CD4-positive, CD25-positive, alpha-beta regulatory T cell (primary cell): ENCODE measurements around the gene SLC37A2. TPM values are rescaled to one million over a fixed set of nuclear protein-coding genes. Genes with fewer than 3 reads are reported as not detected.
"Not testable (repeated sequence)": the region's sequence is repeated elsewhere in the genome, so short reads cannot be mapped to it uniquely, and the experiment has no call there.

Source experiments
- ATAC-seq, 2 donors: fragments of 150-1000 bp; cut with Tn5 transposase; one replicate each; pipeline ENCODE4 v1.10.0; 2021; ENCODE audit warnings: low read depth in 2 of 2, moderate number of reproducible peaks in 2 of 2, moderate library complexity in 1 of 2
- DNase-seq, 3 donors: peaks; one replicate each; pipeline versions ENCODE4 v3.0.0 to v3.0.0-alpha.2; 2012 to 2022; ENCODE audit warnings: mixed read lengths in 1 of 3
- H3K27ac ChIP-seq: one replicate; pipeline ENCODE4 v1.7.0; 2013; ENCODE audit warnings: mild to moderate bottlenecking, low read length; ENCODE audit not compliant: insufficient read depth, poor library complexity, severe bottlenecking
- H3K27me3 ChIP-seq: one replicate; pipeline ENCODE4 v1.7.0; 2013; ENCODE audit warnings: low read length; ENCODE audit not compliant: control insufficient read depth, insufficient read depth
- H3K36me3 ChIP-seq: one replicate; pipeline ENCODE4 v1.7.0; 2013; ENCODE audit warnings: mild to moderate bottlenecking, low read length, moderate library complexity; ENCODE audit not compliant: control insufficient read depth, insufficient read depth
- H3K4me1 ChIP-seq: 2 replicates; pipeline ENCODE4 v1.7.0; 2013; ENCODE audit warnings: mild to moderate bottlenecking, low read length; ENCODE audit not compliant: insufficient read depth, control insufficient read depth, poor library complexity, severe bottlenecking
- H3K4me3 ChIP-seq: one replicate; pipeline ENCODE4 v1.7.0; 2013; ENCODE audit warnings: low read depth, mild to moderate bottlenecking, low read length, moderate library complexity
- H3K9me3 ChIP-seq, 2 experiments: 1 replicate in 1 of 2; 2 replicates in 1 of 2; pipeline ENCODE4 v1.7.0; 2013; ENCODE audit warnings: low read length in 2 of 2, mild to moderate bottlenecking in 1 of 2, moderate library complexity in 1 of 2; ENCODE audit not compliant: control insufficient read depth in 2 of 2
- H3K27ac Mint-ChIP-seq, 3 donors: one replicate each; pipeline ENCODE4 v1.8.0; 2020 to 2022; ENCODE audit warnings: mild to moderate bottlenecking in 3 of 3, mixed read lengths in 3 of 3, moderate library complexity in 2 of 3
- H3K27me3 Mint-ChIP-seq: one replicate; pipeline ENCODE4 v1.8.0; 2022; ENCODE audit warnings: mild to moderate bottlenecking, mixed read lengths
- H3K36me3 Mint-ChIP-seq: one replicate; pipeline ENCODE4 v1.8.0; 2020; ENCODE audit warnings: mixed read lengths
- H3K4me1 Mint-ChIP-seq, 4 donors: one replicate each; pipeline ENCODE4 v1.8.0; 2020 to 2022; ENCODE audit warnings: mixed read lengths in 4 of 4, mild to moderate bottlenecking in 1 of 4
- H3K4me3 Mint-ChIP-seq, 4 donors: one replicate each; pipeline ENCODE4 v1.8.0; 2020 to 2022; ENCODE audit warnings: mild to moderate bottlenecking in 4 of 4, mixed read lengths in 4 of 4, moderate library complexity in 3 of 4
- H3K9me3 Mint-ChIP-seq, 7 donors: one replicate each; pipeline ENCODE4 v1.8.0; 2020 to 2022; ENCODE audit warnings: mixed read lengths in 7 of 7, mild to moderate bottlenecking in 3 of 7, moderate library complexity in 2 of 7
- polyA plus RNA-seq, 4 donors: library from polyadenylated mRNA; unstranded; fragments of 300-500 nt; fragmentation: Illumina TruSeq; gene quantifications; one replicate each; pipeline ENCODE4 v1.2.3, GENCODE V29; 2021
- total RNA-seq: library from RNA; stranded (reverse); gene quantifications from one replicate; pipeline ENCODE4 v1.2.3, GENCODE V29; 2022

SLC37A2 gene
- total and polyA plus RNA-seq, 5 donors from 2014 or later: 0.17 to 0.41 (median 0.24) TPM; not detected in 2

DNA sequence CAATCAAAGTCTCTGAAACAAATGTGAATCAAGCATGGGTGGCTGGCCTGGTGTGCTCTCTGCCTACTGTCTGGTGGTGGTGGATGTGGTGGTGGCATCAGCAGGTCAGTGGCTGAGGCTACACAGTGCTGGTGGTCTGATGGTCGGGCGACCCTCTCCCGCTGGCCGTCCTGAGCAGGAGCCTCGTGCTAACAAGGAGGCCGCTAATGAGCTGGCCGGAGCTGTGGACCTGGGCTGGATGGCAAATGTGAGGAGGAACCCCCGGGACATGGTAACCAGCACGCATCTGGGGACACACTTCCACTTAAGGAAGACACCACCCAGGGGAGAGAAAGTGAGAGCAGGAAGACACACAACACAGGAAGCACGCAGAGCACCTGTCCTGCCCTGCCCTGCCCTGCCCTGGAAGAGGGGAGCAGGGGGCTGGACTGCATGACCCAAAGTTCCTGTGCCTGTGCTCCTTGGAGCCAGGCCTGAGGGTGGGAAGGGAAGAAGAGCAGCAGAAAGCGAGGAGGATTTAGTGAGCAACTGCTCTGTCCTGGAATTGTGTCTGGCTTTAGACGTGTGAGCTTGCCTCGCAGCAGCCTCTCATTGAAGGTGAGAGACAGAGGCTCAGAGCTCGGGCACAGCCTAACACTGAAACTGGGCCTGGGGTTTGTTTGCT is 23.7 kb downstream of the SLC37A2 start:
- H3K36me3 ChIP-seq: no peaks in the 10 kb centered on the region
- Mint-ChIP-seq H3K27me3 (no peaks in the 10 kb centered on the region), H3K9me3 (no peaks in the 10 kb centered on the region), H3K4me1 (peaks cover 0 to 4% (median 0%) of the 10 kb centered on the region in 4 donors), H3K27ac (peak overlapping the region in 1 of 3 donors; percentile 36), H3K4me3 (no peak overlapping the region), H3K36me3 (peaks cover 4% of the 10 kb centered on the region)
- ATAC-seq (no peak), DNase-seq (no peak)
- H3K4me3 ChIP-seq: no peak overlapping the region
- no peak overlapping the region for H3K27ac ChIP-seq
- no peaks in the 10 kb centered on the region for H3K9me3 ChIP-seq
- no peaks in the 10 kb centered on the region for H3K27me3 ChIP-seq
- H3K4me1 ChIP-seq: no peaks in the 10 kb centered on the region

GRCh38 chr11:125088123-125088522 is 25.0 kb downstream of the SLC37A2 start:
- no peaks in the 10 kb centered on the region for H3K9me3 ChIP-seq
- no peak overlapping the region for H3K27ac ChIP-seq
- no peaks in the 10 kb centered on the region for H3K27me3 Mint-ChIP-seq
- DNase-seq: no peak
- no peaks in the 10 kb centered on the region for H3K27me3 ChIP-seq
- H3K36me3 ChIP-seq: no peaks in the 10 kb centered on the region
- ATAC-seq: no peak
- H3K27ac Mint-ChIP-seq: no peak overlapping the region
- H3K36me3 Mint-ChIP-seq: peaks cover 8% of the 10 kb centered on the region
- H3K4me1 ChIP-seq: no peaks in the 10 kb centered on the region
- no peaks in the 10 kb centered on the region for H3K9me3 Mint-ChIP-seq
- peaks cover 0 to 4% (median 0%) of the 10 kb centered on the region in 4 donors for H3K4me1 Mint-ChIP-seq
- H3K4me3 Mint-ChIP-seq: no peak overlapping the region
- no peak overlapping the region for H3K4me3 ChIP-seq

DNA sequence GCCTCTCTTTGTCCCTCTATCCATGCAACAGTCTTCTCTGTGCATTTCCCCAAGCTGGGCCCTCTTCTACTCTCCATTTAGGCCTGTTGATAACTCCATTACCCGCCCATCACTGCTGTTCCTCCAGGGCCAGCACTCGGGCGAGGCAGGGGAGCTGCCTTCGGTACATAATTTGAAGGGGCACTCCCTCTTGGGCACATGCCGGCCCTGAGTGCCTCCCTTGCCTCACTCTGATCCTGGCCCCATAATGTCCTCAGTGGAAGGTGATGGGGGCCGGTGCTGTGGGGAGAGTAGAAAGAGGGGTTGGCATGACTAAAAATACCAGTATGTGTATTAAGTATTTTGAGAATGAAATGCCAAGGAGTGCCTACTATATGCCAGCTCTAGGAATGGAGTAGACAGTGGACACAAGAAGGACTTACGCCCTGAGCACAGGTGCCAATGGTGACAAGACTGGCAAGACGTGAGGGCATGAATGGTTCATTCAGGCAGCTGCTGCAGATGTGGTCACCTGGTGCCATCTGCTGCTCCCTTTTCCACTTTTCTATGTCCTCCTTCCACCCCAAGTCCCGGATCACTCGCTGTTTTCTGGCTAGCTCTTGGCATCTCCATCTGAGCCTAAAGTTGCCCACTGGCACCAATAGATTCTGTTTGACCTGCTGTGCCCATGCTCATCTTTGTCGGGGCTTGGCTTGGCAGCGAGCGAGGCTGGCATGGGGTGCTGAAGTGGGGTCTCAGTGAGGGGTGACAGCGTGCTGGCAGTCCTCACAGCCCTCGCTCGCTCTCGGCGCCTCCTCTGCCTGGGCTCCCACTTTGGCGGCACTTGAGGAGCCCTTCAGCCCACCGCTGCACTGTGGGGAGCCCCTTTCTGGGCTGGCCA is 25.7 kb downstream of the SLC37A2 start:
- Histone ChIP-seq H3K4me1 (no peaks in the 10 kb centered on the region), H3K27ac (no peak overlapping the region), H3K36me3 (no peaks in the 10 kb centered on the region), H3K4me3 (no peak overlapping the region), H3K27me3 (no peaks in the 10 kb centered on the region), H3K9me3 (no peaks in the 10 kb centered on the region)
- no peaks in the 10 kb centered on the region for H3K9me3 Mint-ChIP-seq
- no peak for ATAC-seq
- H3K36me3 Mint-ChIP-seq: peaks cover 10% of the 10 kb centered on the region
- no peaks in the 10 kb centered on the region for H3K27me3 Mint-ChIP-seq
- H3K27ac Mint-ChIP-seq: peak overlapping the region in 1 of 3 donors; percentile 20
- no peak for DNase-seq
- H3K4me1 Mint-ChIP-seq: peaks cover 0 to 4% (median 0%) of the 10 kb centered on the region in 4 donors
- no peak overlapping the region for H3K4me3 Mint-ChIP-seq

GRCh38 chr11:125089481-125089880 is 26.4 kb downstream of the SLC37A2 start:
- H3K27ac ChIP-seq, H3K4me3 ChIP-seq, H3K9me3 Mint-ChIP-seq, H3K27me3 Mint-ChIP-seq, H3K27me3 ChIP-seq, H3K4me1 Mint-ChIP-seq, H3K4me3 Mint-ChIP-seq, ATAC-seq, H3K9me3 ChIP-seq, H3K4me1 ChIP-seq, DNase-seq, H3K36me3 ChIP-seq: not testable (repeated sequence)
- H3K27ac Mint-ChIP-seq: peak overlapping the region in 1 of 3 donors; percentile 20
- H3K36me3 Mint-ChIP-seq: peaks cover 16% of the 10 kb centered on the region

DNA sequence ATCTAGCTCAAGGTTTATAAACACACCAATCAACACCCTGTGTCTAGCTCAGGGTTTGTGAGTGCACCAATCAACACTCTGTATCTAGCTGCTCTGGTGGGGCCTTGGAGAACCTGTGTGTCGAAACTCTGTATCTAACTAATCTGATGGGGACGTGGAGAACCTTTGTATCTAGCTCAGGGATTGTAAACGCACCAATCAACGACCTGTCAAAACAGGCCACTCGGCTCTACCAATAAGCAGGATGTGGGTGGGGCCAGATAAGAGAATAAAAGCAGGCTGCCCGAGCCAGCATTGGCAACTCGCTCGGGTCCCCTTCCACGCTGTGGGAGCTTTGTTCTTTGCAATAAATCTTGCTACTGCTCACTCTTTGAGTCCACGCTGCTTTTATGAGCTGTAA is 27.0 kb downstream of the SLC37A2 start:
- not testable (repeated sequence) for H3K9me3 Mint-ChIP-seq, H3K27ac Mint-ChIP-seq, H3K4me1 ChIP-seq, DNase-seq, H3K4me3 Mint-ChIP-seq, H3K27me3 Mint-ChIP-seq, H3K36me3 ChIP-seq, H3K4me3 ChIP-seq, H3K4me1 Mint-ChIP-seq, H3K27me3 ChIP-seq, ATAC-seq, H3K9me3 ChIP-seq, H3K27ac ChIP-seq
- peaks cover 20% of the 10 kb centered on the region for H3K36me3 Mint-ChIP-seq

DNA sequence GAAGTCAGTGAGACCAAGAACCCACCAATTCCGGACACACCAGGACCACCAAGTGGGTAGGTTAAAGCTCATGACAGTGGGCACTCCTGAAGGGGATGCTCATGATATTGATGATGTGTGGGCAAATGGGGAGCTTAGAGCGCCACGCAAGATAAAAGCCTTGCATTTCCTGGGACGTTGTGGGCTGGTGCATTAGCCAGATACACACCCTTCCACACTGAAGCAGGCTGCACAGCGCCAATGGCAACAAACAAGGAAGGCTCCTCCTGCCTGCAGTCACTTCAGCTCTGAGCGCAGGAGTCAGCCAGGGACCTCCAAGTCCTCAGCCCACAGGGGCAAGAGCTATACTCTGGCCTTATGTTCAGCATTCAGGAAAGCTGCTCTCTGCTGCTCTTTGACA is 27.7 kb downstream of the SLC37A2 start:
- Histone ChIP-seq H3K27ac (no peak overlapping the region), H3K4me1 (no peaks in the 10 kb centered on the region), H3K9me3 (no peaks in the 10 kb centered on the region), H3K27me3 (no peaks in the 10 kb centered on the region), H3K36me3 (peaks cover 2% of the 10 kb centered on the region), H3K4me3 (no peak overlapping the region)
- H3K27me3 Mint-ChIP-seq: no peaks in the 10 kb centered on the region
- no peaks in the 10 kb centered on the region for H3K9me3 Mint-ChIP-seq
- H3K27ac Mint-ChIP-seq: no peak overlapping the region
- DNase-seq (no peak), ATAC-seq (no peak)
- no peak overlapping the region for H3K4me3 Mint-ChIP-seq
- peaks cover 0 to 4% (median 0%) of the 10 kb centered on the region in 4 donors for H3K4me1 Mint-ChIP-seq
- peaks cover 23% of the 10 kb centered on the region for H3K36me3 Mint-ChIP-seq

DNA sequence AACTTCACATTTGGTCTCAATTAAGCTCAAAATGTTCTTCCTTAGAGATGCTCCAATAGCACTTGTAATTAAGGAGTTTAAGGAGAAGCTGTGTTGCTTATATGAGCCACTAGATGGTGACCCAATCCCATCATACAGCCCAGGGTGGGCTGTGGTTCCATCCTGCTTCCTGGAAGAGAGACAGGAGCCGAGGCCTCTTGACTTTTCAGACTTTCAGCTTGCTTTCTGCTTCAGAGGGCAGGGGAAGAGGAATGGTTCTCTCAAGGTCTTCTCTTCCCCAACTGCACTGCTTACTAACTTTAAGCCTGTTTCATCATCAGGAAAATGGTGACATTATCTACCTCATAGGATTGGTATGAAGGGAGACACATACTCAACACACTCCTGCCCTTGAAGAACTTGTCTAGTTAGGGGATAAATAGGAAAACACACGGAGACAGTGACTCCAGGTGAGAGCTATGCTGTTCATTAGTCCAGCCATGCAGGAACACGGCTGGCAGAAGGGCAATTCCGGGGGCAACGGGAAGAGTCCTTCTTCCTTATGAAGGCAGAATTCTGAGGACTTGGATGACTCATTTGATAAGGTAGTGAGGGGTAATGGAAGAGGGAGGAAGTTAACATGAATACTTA is 28.3 kb downstream of the SLC37A2 start:
- Histone ChIP-seq H3K4me3 (no peak overlapping the region), H3K27me3 (no peaks in the 10 kb centered on the region), H3K27ac (no peak overlapping the region), H3K36me3 (peaks cover 7% of the 10 kb centered on the region), H3K4me1 (no peaks in the 10 kb centered on the region), H3K9me3 (no peaks in the 10 kb centered on the region)
- Mint-ChIP-seq H3K27me3 (no peaks in the 10 kb centered on the region), H3K27ac (peak overlapping the region in 2 of 3 donors; percentile 12 to 76), H3K9me3 (no peaks in the 10 kb centered on the region), H3K4me3 (no peak overlapping the region), H3K36me3 (peaks cover 28% of the 10 kb centered on the region), H3K4me1 (peaks cover 0 to 4% (median 0%) of the 10 kb centered on the region in 4 donors)
- ATAC-seq (no peak), DNase-seq (peak in 1 of 3 donors; percentile 28)
